Ishikawa (cell line): ENCODE measurements around the gene OSGIN1.

Source experiments
- CEBPB ChIP-seq: IDR thresholded peaks from 2 replicates; pipeline ENCODE4 v1.6.1; 2012
- CREB1 ChIP-seq: IDR thresholded peaks from 2 replicates; pipeline ENCODE4 v1.6.1; 2012; ENCODE audit warnings: low read depth
- EP300 ChIP-seq: IDR thresholded peaks from 2 replicates; pipeline ENCODE4 v1.6.1; 2012; ENCODE audit warnings: borderline replicate concordance
- FOXM1 ChIP-seq: IDR thresholded peaks from 2 replicates; pipeline ENCODE4 v1.6.1; 2012; ENCODE audit warnings: low read depth, borderline replicate concordance
- MAX ChIP-seq: IDR thresholded peaks from 2 replicates; pipeline ENCODE4 v1.6.1; 2012
- NFIC ChIP-seq: IDR thresholded peaks from 2 replicates; pipeline ENCODE4 v1.6.1; 2012
- RAD21 ChIP-seq: IDR thresholded peaks from 2 replicates; pipeline ENCODE4 v1.6.1; 2012; ENCODE audit warnings: low read depth
- REST ChIP-seq: IDR thresholded peaks from 2 replicates; pipeline ENCODE4 v1.6.1; 2012; ENCODE audit warnings: low read depth, mild to moderate bottlenecking
- TAF1 ChIP-seq: IDR thresholded peaks from 2 replicates; pipeline ENCODE4 v1.6.1; 2012; ENCODE audit warnings: low read depth, mild to moderate bottlenecking
- TEAD4 ChIP-seq: IDR thresholded peaks from 2 replicates; pipeline ENCODE4 v1.6.1; 2012
- YY1 ChIP-seq: IDR thresholded peaks from 2 replicates; pipeline ENCODE4 v1.6.1; 2012; ENCODE audit warnings: low read depth
- ZBTB7A ChIP-seq: IDR thresholded peaks from 2 replicates; pipeline ENCODE4 v1.6.1; 2012; ENCODE audit warnings: low read depth

GRCh38 chr16:83940630-83941378, 12.2 kb upstream of the OSGIN1 start:
- TF ChIP-seq EP300 (no peak), NFIC (no peak), RAD21 (no peak), REST (no peak), CEBPB (no peak), MAX (no peak), FOXM1 (no peak), YY1 (no peak), ZBTB7A (no peak), TEAD4 (no peak), CREB1 (no peak), TAF1 (no peak)
